NB4 (cell line): ENCODE data around the gene TOMT.

Experiments used
- MYC ChIP-seq: IDR thresholded peaks from 2 replicates; pipeline ENCODE4 v1.6.1; 2011; ENCODE audit warnings: low read depth, low read length
- POLR2A ChIP-seq: IDR thresholded peaks from 2 replicates; pipeline ENCODE4 v1.6.1; 2011; ENCODE audit warnings: mild to moderate bottlenecking; ENCODE audit not compliant: insufficient read length; ENCODE audit errors: extremely low read depth
- TF ChIP-seq, protein P1 (sequence below): IDR thresholded peaks from one replicate; pipeline ENCODE4 v1.5.1; 2012; ENCODE audit warnings: low read depth, low read length
- TF ChIP-seq, protein P2 (sequence below): IDR thresholded peaks from 2 replicates; pipeline ENCODE4 v1.6.1; 2011; ENCODE audit warnings: low read depth, low read length

DNA sequence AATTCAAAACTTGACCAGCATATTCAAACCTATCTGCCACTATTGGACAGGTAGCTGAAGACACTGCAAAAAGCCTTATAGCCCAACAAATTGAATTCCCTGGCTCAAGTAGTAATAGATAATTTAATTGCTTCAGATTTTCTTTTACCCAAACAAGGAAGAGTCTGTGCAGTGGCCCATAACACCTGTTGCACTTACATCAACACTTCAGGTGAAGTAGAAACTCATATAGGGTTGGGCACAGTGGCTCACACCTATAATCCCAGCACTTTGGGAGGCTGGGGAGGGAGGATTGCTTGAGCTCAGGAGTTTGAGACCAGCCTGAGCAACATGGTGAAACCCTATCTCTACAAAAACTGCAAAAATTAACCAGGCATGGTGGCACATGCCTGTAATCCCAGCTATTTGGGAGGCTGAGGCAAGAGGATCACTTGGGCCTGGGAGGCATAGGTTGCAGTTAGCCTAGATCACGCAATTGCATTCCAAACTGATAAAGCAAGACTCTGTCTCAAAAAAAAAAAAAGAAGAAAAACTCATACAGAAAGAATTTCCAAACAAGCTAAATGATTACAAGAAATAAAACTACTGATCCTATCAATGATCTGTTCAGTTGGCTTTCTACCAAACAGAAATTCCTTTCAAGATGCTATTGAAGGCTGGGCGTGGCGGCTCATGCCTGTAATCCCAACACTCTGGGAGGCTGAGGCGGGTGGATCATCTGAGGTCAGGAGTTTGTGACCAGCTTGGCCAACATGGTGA lies 39.3 kb downstream of the TOMT start:
- TF ChIP-seq, protein P1, sequence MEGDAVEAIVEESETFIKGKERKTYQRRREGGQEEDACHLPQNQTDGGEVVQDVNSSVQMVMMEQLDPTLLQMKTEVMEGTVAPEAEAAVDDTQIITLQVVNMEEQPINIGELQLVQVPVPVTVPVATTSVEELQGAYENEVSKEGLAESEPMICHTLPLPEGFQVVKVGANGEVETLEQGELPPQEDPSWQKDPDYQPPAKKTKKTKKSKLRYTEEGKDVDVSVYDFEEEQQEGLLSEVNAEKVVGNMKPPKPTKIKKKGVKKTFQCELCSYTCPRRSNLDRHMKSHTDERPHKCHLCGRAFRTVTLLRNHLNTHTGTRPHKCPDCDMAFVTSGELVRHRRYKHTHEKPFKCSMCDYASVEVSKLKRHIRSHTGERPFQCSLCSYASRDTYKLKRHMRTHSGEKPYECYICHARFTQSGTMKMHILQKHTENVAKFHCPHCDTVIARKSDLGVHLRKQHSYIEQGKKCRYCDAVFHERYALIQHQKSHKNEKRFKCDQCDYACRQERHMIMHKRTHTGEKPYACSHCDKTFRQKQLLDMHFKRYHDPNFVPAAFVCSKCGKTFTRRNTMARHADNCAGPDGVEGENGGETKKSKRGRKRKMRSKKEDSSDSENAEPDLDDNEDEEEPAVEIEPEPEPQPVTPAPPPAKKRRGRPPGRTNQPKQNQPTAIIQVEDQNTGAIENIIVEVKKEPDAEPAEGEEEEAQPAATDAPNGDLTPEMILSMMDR, result no peak
- TF ChIP-seq, protein P2, sequence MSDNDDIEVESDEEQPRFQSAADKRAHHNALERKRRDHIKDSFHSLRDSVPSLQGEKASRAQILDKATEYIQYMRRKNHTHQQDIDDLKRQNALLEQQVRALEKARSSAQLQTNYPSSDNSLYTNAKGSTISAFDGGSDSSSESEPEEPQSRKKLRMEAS, result no peak
- no peak for TF ChIP-seq POLR2A
- TF ChIP-seq MYC, result no peak
